HEK293 (cell line): Measurements from ENCODE around the gene ISG15.
"Not testable (repeated sequence)": the region's sequence is repeated elsewhere in the genome, so short reads cannot be mapped to it uniquely, and the experiment has no call there.

Source experiments
- CTCF ChIA-PET: fragments of 350-600 bp; formaldehyde crosslinking; extraction: SDS; loops from one replicate; lab custom pipeline; 2021; ENCODE audit warnings: antibody characterized with exemption; lab: Yijun Ruan, JAX
- POLR2A ChIA-PET: fragments of 300-600 bp; formaldehyde crosslinking; extraction: SDS; loops from one replicate; lab custom pipeline; 2020; ENCODE audit warnings: antibody characterized with exemption, inconsistent platforms; lab: Yijun Ruan, JAX
- H3K27ac ChIP-seq: fragments of 200-500 bp; sonication (Bioruptor generic); 2 replicates; pipeline ENCODE4 v1.5.1; 2014; ENCODE audit warnings: low read depth, low read length, control low read depth, inconsistent platforms; ENCODE audit errors: extremely low read depth
- H3K36me3 ChIP-seq, 2 experiments: fragments of 200-500 bp in 1 of 2; sonication (Bioruptor generic) in 1 of 2; 1 replicate in 1 of 2; 2 replicates in 1 of 2; pipeline ENCODE4 v1.5.1; 2014 to 2017; ENCODE audit warnings: inconsistent platforms in 2 of 2, low read length in 2 of 2; ENCODE audit not compliant: control insufficient read depth in 2 of 2, insufficient read depth in 1 of 2
- H3K4me1 ChIP-seq: fragments of 200-500 bp; sonication (Bioruptor generic); 2 replicates; pipeline ENCODE4 v1.5.1; 2014; ENCODE audit warnings: mild to moderate bottlenecking, low read length, inconsistent platforms; ENCODE audit not compliant: control insufficient read depth, insufficient read depth
- H3K4me3 ChIP-seq: 2 replicates; pipeline ENCODE4 v1.5.1; 2011; ENCODE audit warnings: low read depth, mild to moderate bottlenecking, control low read depth, low read length, moderate library complexity
- H3K9me3 ChIP-seq: fragments of 200-500 bp; sonication (Bioruptor generic); 2 replicates; pipeline ENCODE4 v1.5.1; 2014; ENCODE audit warnings: low read depth, low read length, inconsistent platforms; ENCODE audit not compliant: control insufficient read depth, insufficient read depth
- BCL11B ChIP-seq: fragments of 450-650 bp; formaldehyde crosslinking; IDR thresholded peaks from 2 replicates; pipeline ENCODE4 v1.5.1; 2016; ENCODE audit warnings: low read depth, missing biosample characterization, missing genetic modification characterization
- GLIS1 ChIP-seq: fragments of 450-650 bp; formaldehyde crosslinking; IDR thresholded peaks from 2 replicates; pipeline ENCODE4 v1.5.1; 2016; ENCODE audit warnings: missing biosample characterization, missing genetic modification characterization
- YY2 ChIP-seq: fragments of 450-650 bp; formaldehyde crosslinking; IDR thresholded peaks from 2 replicates; pipeline ENCODE4 v1.5.1; 2016; ENCODE audit warnings: missing biosample characterization, missing genetic modification characterization
- ZBTB17 ChIP-seq: fragments of 450-650 bp; formaldehyde crosslinking; IDR thresholded peaks from 2 replicates; pipeline ENCODE4 v1.5.1; 2016; ENCODE audit warnings: missing biosample characterization, missing genetic modification characterization
- ZBTB48 ChIP-seq: fragments of 450-650 bp; formaldehyde crosslinking; IDR thresholded peaks from 2 replicates; pipeline ENCODE4 v1.5.1; 2016; ENCODE audit warnings: missing biosample characterization, missing genetic modification characterization
- ZFP69B ChIP-seq: fragments of 450-650 bp; formaldehyde crosslinking; IDR thresholded peaks from 2 replicates; pipeline ENCODE4 v1.5.1; 2016; ENCODE audit warnings: missing biosample characterization, missing genetic modification characterization
- ZIC2 ChIP-seq: fragments of 450-650 bp; formaldehyde crosslinking; IDR thresholded peaks from 2 replicates; pipeline ENCODE4 v1.5.1; 2016; ENCODE audit warnings: missing biosample characterization, missing genetic modification characterization
- ZNF398 ChIP-seq: fragments of 450-650 bp; formaldehyde crosslinking; IDR thresholded peaks from 2 replicates; pipeline ENCODE4 v1.5.1; 2017; ENCODE audit warnings: missing biosample characterization, missing genetic modification characterization
- ZNF600 ChIP-seq: fragments of 450-650 bp; formaldehyde crosslinking; IDR thresholded peaks from 2 replicates; pipeline ENCODE4 v1.5.1; 2016; ENCODE audit warnings: missing biosample characterization, missing genetic modification characterization
- TF ChIP-seq, protein P1 (sequence below): fragments of 450-650 bp; formaldehyde crosslinking; conservative IDR thresholded peaks from 2 replicates; pipeline ENCODE4 v1.5.1; 2016; ENCODE audit warnings: low read depth, missing biosample characterization, missing genetic modification characterization
- TF ChIP-seq, protein P2 (sequence below): fragments of 450-650 bp; formaldehyde crosslinking; IDR thresholded peaks from 2 replicates; pipeline ENCODE4 v1.5.1; 2016; ENCODE audit warnings: missing biosample characterization, missing genetic modification characterization
- TF ChIP-seq, protein P3 (sequence below): fragments of 450-650 bp; formaldehyde crosslinking; IDR thresholded peaks from 2 replicates; pipeline ENCODE4 v1.5.1; 2016; ENCODE audit warnings: missing biosample characterization, missing genetic modification characterization

The ISG15 gene

GRCh38 chr1:1012736-1013104 is 577 bp upstream of the ISG15 start:
- not testable (repeated sequence) for H3K4me1 ChIP-seq, H3K36me3 ChIP-seq, H3K27ac ChIP-seq, H3K9me3 ChIP-seq, H3K4me3 ChIP-seq
- CTCF ChIA-PET: interaction anchor here (0.6 to 3.0 kb wide), 3 partner anchors 11 to 57 kb away, joined by 3 to 20 read pairs (median 3); no protein-coding TSS in a partner anchor
- POLR2A ChIA-PET: interaction anchor here (0.7 to 2.2 kb wide), 4 partner anchors 11 to 335 kb away, joined by 4 to 11 read pairs (median 10); partner anchors contain the start of gene HES4
- 0 out of 2 replicates have a peak, but pooled peaks have one; percentile 45 for TF ChIP-seq ZBTB17 (tag by site-specific recombination)
- peak; percentile 26 for TF ChIP-seq GLIS1 (tag by site-specific recombination)

DNA sequence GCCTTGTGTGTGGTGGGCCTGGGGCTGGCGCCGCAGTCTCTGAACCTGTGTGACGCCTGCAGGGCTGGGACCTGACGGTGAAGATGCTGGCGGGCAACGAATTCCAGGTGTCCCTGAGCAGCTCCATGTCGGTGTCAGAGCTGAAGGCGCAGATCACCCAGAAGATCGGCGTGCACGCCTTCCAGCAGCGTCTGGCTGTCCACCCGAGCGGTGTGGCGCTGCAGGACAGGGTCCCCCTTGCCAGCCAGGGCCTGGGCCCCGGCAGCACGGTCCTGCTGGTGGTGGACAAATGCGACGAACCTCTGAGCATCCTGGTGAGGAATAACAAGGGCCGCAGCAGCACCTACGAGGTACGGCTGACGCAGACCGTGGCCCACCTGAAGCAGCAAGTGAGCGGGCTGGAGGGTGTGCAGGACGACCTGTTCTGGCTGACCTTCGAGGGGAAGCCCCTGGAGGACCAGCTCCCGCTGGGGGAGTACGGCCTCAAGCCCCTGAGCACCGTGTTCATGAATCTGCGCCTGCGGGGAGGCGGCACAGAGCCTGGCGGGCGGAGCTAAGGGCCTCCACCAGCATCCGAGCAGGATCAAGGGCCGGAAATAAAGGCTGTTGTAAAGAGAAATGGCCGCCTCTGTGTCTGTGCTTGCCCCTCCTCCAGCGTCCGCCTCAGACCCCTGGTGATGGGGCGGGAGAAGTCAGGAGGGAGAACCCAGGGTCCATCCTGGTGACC is 788 bp downstream of the ISG15 start:
- ChIA-PET POLR2A (interaction anchor here (0.5 to 2.2 kb wide), 7 partner anchors 11 to 242 kb away, joined by 3 to 11 read pairs (median 4); partner anchors contain the start of genes HES4 and RNF223), CTCF (interaction anchor here (0.8 to 3.0 kb wide), 4 partner anchors 12 to 237 kb away, joined by 3 to 20 read pairs (median 4); no protein-coding TSS in a partner anchor)
- H3K4me3 ChIP-seq: no peak overlapping the region
- no peaks in the 10 kb centered on the region for H3K9me3 ChIP-seq
- no peaks in the 10 kb centered on the region for H3K4me1 ChIP-seq
- TF ChIP-seq ZNF600 (tag by site-specific recombination) (peak; percentile 93), ZBTB17 (tag by site-specific recombination) (no peak), YY2 (tag by site-specific recombination) (no peak), BCL11B (tag by site-specific recombination) (no peak), ZNF398 (tag by site-specific recombination) (no peak)
- TF ChIP-seq, protein P1, sequence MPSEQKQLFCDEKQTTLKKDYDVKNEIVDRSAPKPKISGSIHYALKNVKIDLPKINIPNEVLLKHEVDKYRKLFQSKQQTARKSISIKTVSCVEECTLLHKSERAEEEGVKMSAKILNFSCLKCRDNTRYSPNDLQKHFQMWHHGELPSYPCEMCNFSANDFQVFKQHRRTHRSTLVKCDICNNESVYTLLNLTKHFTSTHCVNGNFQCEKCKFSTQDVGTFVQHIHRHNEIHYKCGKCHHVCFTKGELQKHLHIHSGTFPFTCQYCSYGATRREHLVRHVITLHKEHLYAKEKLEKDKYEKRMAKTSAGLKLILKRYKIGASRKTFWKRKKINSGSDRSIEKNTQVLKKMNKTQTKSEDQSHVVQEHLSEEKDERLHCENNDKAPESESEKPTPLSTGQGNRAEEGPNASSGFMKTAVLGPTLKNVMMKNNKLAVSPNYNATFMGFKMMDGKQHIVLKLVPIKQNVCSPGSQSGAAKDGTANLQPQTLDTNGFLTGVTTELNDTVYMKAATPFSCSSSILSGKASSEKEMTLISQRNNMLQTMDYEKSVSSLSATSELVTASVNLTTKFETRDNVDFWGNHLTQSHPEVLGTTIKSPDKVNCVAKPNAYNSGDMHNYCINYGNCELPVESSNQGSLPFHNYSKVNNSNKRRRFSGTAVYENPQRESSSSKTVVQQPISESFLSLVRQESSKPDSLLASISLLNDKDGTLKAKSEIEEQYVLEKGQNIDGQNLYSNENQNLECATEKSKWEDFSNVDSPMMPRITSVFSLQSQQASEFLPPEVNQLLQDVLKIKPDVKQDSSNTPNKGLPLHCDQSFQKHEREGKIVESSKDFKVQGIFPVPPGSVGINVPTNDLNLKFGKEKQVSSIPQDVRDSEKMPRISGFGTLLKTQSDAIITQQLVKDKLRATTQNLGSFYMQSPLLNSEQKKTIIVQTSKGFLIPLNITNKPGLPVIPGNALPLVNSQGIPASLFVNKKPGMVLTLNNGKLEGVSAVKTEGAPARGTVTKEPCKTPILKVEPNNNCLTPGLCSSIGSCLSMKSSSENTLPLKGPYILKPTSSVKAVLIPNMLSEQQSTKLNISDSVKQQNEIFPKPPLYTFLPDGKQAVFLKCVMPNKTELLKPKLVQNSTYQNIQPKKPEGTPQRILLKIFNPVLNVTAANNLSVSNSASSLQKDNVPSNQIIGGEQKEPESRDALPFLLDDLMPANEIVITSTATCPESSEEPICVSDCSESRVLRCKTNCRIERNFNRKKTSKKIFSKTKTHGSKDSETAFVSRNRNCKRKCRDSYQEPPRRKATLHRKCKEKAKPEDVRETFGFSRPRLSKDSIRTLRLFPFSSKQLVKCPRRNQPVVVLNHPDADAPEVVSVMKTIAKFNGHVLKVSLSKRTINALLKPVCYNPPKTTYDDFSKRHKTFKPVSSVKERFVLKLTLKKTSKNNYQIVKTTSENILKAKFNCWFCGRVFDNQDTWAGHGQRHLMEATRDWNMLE (tag by site-specific recombination): no peak
- H3K27ac ChIP-seq: no peak overlapping the region
- H3K36me3 ChIP-seq: peaks cover 0 to 4% of the 10 kb centered on the region in 2 experiments; a peak in 2 of 3 replicates

- POLR2A ChIA-PET: interaction anchor here (0.8 to 2.2 kb wide), 3 partner anchors 13 to 19 kb away, joined by 3 to 11 read pairs (median 3); no protein-coding TSS in a partner anchor
- Histone ChIP-seq H3K36me3 (peaks cover 0 to 4% of the 10 kb centered on the region in 2 experiments; a peak in 2 of 3 replicates), H3K9me3 (no peaks in the 10 kb centered on the region), H3K4me3 (no peak overlapping the region), H3K4me1 (no peaks in the 10 kb centered on the region), H3K27ac (no peak overlapping the region)
- CTCF ChIA-PET: interaction anchor here (0.6 to 3.0 kb wide), 7 partner anchors 8 to 424 kb away, joined by 3 to 20 read pairs (median 4); no protein-coding TSS in a partner anchor
- TF ChIP-seq, protein P2, sequence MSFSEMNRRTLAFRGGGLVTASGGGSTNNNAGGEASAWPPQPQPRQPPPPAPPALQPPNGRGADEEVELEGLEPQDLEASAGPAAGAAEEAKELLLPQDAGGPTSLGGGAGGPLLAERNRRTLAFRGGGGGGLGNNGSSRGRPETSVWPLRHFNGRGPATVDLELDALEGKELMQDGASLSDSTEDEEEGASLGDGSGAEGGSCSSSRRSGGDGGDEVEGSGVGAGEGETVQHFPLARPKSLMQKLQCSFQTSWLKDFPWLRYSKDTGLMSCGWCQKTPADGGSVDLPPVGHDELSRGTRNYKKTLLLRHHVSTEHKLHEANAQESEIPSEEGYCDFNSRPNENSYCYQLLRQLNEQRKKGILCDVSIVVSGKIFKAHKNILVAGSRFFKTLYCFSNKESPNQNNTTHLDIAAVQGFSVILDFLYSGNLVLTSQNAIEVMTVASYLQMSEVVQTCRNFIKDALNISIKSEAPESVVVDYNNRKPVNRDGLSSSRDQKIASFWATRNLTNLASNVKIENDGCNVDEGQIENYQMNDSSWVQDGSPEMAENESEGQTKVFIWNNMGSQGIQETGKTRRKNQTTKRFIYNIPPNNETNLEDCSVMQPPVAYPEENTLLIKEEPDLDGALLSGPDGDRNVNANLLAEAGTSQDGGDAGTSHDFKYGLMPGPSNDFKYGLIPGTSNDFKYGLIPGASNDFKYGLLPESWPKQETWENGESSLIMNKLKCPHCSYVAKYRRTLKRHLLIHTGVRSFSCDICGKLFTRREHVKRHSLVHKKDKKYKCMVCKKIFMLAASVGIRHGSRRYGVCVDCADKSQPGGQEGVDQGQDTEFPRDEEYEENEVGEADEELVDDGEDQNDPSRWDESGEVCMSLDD (tag by site-specific recombination): 0 out of 2 replicates have a peak, but pooled peaks have one; percentile 40
- TF ChIP-seq ZBTB48 (tag by site-specific recombination): 0 out of 2 replicates have a peak, but pooled peaks have one; percentile 21
- no peak for TF ChIP-seq ZBTB17 (tag by site-specific recombination)
- no peak for TF ChIP-seq ZIC2 (tag by site-specific recombination)
- peak; percentile 62 for TF ChIP-seq ZNF600 (tag by site-specific recombination)
- TF ChIP-seq, protein P3, sequence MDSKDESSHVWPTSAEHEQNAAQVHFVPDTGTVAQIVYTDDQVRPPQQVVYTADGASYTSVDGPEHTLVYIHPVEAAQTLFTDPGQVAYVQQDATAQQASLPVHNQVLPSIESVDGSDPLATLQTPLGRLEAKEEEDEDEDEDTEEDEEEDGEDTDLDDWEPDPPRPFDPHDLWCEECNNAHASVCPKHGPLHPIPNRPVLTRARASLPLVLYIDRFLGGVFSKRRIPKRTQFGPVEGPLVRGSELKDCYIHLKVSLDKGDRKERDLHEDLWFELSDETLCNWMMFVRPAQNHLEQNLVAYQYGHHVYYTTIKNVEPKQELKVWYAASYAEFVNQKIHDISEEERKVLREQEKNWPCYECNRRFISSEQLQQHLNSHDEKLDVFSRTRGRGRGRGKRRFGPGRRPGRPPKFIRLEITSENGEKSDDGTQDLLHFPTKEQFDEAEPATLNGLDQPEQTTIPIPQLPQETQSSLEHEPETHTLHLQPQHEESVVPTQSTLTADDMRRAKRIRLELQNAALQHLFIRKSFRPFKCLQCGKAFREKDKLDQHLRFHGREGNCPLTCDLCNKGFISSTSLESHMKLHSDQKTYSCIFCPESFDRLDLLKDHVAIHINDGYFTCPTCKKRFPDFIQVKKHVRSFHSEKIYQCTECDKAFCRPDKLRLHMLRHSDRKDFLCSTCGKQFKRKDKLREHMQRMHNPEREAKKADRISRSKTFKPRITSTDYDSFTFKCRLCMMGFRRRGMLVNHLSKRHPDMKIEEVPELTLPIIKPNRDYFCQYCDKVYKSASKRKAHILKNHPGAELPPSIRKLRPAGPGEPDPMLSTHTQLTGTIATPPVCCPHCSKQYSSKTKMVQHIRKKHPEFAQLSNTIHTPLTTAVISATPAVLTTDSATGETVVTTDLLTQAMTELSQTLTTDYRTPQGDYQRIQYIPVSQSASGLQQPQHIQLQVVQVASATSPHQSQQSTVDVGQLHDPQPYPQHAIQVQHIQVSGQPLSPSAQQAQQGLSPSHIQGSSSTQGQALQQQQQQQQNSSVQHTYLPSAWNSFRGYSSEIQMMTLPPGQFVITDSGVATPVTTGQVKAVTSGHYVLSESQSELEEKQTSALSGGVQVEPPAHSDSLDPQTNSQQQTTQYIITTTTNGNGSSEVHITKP (tag by site-specific recombination): peak; percentile 63
- peak; percentile 51; the same call in 1 of the 2 replicates for TF ChIP-seq ZFP69B (tag by site-specific recombination)
- peak; percentile 64 for TF ChIP-seq GLIS1 (tag by site-specific recombination)
These were observed 1.7 kb downstream of the ISG15 start for GRCh38 chr1:1014799-1015681.
